GM18507 (cell line): Measurements from ENCODE around the gene PTPRM.

ENCODE experiments used
- DNase-seq: peaks from one replicate; pipeline ENCODE4 v3.0.0; 2011; ENCODE audit warnings: low read depth; ENCODE audit not compliant: insufficient read length; ENCODE audit errors: extremely low spot score
- FAIRE-seq: peaks from 2 replicates; lab custom pipeline; 2011; peaks lifted over from hg19 to GRCh38; lab: Jason Lieb, UNC

Gene PTPRM

DNA sequence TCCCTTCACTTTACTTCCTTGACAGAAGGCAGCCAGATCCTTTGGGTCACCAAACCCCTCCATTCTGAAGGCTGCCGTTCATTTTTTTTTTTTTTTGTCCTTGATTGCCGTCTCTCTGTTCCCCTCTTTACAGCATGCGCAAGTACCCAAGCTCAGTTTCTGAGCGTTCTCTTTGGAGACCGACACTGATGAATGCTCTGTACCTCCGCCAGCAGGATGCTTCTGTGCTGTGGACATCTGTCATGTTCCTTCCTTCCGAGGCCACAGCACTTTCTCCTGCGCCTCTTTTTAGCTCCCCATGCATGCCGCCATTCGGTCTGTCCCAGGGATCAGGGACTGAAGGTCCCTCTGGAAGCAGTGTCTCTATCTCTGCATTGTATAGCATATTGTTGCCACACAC is 763.5 kb downstream of the PTPRM start:
- FAIRE-seq = no peak
- no peak for DNase-seq

DNA sequence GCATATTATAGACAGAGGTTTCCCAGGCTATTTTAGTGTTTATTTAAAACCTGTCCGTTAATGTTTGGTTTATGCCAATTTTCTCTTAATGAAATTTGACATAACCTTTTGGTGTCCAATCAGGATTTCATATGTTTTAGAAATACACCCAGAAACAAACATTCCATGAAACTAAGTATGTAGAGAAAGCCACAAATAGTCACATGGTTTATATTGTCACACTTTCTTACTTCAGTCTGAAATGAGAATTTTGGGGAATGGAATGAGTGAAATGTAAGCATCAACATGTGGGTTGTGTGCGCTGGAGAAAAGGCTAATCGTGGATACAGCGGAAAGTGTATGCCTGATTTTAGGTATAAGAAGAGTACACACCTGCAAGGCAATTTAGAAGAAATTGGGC is 765.2 kb downstream of the PTPRM start:
- no peak for DNase-seq
- no peak for FAIRE-seq

DNA sequence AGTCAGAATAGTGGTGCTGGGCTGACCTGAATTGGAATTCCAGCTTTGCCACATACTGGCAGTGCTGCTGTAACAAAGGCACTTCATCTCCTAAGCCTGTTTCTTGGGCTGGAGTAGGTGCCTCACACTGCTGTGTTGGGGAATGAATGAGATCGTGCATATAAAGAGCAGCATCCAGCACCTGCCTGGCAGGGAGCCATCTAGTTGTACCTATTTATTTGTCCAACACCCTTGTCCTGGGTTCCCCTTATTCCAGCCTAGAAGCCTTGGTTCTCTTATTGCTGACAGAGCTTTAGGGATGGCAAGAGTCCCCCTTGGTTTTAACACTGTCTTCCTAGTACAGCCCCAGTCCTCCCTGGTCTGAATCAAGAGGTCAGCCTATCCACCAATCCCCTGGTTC is 766.8 kb downstream of the PTPRM start:
- DNase-seq (no peak), FAIRE-seq (no peak)

DNA sequence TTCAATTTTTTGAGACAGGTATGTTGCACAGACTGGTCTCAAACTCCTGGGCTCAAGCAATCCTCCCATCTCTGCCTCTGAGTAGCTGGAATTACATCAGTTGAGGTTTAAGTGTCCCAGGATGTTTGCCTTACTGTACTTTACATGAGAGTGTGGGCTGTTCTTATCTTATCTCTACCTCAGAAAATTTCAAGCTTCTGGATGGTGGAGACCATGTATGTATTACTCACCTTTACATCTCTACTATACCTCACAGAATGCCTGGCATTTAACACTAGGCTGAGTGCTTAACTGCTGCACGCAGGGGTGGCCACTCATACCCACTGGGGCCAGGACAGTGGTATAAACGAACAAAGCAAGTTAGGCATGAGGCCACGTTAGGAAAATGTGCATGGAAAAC is 770.1 kb downstream of the PTPRM start:
- FAIRE-seq = no peak
- DNase-seq = no peak

DNA sequence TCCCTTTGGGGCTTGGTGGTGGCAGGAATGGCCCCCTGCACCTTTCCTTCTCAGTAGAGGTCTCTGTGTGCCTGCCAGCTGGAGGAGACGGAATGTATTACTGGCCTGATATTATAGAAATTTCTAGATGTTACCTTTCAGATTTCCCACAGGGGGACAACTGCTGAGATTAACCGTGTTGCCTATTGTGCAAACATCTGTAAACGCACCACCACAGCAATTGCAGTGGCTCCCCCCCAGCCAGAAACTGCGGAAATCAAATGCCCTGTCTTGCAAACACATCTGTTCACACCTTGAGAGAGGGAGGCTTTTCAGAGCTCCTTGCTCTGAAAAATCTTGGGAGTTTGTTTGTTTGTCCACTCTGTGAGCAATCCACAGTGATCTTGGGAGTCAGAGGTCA is 772.1 kb downstream of the PTPRM start:
- FAIRE-seq = no peak
- DNase-seq = no peak

DNA sequence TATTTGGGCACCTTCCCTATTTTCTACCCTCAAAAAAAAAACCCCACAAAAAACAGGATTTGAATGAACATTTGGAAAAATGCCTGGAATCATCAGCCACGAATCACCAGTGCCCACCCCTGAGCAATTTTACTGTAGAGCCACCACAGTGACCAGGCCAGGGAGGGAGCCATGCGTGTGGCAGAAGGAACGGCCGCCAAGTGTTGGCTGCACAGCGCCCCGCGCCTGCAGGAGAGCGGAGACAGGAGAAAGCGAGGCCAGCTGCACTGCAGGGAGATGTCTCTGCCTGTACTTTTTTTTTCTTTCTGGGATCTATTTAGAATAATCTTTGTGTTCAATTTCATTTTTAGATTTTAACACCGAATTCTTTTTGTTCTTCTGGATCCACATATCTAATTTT is 772.8 kb downstream of the PTPRM start:
- DNase-seq = no peak
- FAIRE-seq = no peak

DNA sequence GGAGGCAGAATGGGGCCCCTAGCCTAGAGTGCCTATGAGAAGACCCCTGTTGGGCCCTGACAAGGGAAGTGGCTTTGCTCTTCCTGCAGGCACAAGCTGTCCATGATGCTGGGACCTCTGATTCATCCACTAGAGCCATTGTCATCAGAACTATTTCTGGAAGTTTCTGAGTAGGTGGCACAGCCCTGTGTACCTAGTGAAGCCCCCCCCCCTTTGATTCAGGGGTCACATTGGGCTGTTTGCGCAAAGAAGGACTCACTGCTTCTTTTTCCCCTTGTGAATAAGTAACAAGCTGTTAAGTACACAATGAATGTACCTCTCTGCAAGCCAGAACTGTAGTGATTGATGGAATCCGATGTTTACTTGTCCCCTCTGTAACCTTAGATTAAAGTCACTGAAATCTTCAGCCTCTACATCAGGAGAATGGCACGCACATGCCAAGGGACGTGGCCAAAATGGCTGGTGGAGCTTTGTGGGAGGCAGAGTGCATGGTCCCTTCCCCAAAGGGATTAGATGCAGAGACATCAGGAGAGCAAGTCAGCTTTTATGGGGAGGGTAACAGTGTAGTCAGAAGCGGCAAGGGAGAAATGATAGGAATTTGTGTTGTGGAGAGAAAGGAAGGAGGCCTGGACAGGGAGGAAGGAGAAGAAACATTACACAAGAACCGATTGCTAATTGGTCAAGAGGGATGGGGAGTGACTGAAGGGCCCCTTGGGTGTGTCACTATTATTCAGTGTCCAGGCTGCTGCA is 774.5 kb downstream of the PTPRM start:
- DNase-seq = no peak
- no peak for FAIRE-seq

DNA sequence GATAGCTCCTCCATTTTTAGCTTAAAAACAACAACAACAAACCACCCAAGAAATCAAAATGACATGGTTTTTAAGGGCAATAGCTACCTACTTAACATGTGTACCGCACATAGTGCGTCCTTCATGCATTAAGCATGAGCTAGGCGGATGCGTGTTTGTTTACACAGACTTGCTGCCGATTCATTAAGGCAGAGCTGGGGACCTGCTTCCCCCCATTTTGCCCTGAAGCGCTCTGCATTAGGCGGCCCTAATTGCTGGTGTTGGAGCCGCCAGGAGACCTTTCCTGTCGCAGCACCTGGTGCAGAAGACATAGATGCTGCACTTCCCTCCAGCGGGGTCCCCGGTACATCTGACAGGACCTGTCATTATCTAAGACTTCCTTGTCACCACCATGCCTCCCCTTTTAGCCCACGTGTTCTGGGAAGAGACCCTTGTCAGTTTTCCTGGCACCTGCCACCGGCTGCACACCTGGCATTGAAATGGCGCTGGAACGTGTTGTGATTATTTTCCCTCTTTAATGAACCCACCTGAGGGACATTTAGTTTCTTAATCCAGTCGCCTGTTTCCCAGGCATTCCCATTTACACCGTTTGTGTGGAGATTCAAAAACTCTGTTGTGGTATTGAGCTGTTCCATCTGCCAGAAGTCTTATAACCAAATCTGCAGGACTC is 781.1 kb downstream of the PTPRM start:
- FAIRE-seq = no peak
- no peak for DNase-seq

DNA sequence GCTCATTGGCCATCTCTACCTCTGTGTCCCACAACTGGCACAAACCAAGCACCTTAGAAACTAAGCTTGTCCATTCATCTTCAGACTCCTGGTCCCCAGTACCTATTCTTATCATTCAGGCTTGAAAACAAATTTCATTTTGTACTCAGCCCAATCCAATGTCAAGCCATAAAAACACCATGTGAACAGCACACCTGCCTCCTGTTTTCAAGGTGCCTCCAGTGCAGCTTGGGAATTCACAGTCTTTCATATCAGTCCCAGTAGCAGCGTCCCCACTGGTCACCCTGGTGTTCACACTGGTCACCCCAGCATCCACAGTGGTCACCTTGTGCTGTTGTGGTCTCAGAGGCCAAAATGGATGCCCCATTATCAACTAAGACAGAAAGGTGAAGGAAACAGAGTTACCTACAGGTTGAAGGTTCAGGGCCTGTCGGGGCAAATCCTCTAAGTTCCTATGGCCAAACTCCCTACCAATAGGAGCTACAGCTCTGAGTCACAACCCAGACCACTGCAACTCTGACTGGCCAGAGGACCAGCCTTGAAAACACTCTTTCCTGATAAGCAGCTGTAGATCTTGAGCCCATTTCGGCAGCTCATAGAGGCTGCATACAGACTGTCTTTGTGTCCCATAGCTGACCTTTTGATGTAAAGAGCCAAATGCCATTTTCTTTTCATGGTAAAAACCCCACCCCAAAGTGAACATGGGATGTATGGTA is 782.6 kb downstream of the PTPRM start:
- DNase-seq (no peak), FAIRE-seq (no peak)

DNA sequence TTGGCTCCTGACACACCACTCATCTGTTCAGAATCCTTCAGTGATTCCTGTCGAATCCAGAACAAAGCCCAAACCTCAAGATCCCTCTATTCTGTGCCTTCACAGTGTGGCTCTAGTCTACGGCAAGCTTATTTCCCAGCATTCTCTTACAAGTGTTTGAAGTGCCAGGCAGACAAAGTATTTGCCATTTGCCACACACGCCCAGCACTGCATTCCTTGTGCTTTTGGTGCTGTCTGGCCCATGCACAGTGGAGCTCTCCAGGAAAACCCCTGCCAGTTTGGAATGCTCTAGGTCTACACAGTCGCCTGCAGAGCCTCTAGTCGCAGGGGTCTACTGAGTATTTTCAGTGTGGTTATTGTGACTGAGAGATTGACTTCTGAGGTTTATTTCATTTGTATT is 783.5 kb downstream of the PTPRM start:
- FAIRE-seq = no peak

DNA sequence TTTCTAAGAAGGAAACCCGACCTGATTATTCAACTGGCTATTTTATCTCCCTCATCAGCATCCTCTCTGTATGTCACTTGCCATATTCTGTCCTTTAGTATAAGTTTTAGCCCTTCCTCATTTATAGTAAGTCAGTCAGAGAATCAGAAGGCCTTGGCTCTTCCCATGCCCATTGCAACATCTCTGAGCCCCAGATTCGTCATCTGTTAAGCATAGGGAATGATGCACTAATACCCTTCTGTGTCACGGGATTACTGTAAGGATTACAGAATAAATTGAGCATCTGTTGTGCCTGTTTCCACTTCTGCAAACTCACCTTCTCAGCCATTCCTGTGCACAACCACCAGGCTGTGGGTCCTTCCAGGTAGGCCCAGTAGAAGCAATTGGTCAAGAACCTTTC is 784.0 kb downstream of the PTPRM start:
- FAIRE-seq (no peak), DNase-seq (no peak)

More for the DNA sequence above, 783.5 kb downstream of the PTPRM start:
- DNase-seq = no peak

DNA sequence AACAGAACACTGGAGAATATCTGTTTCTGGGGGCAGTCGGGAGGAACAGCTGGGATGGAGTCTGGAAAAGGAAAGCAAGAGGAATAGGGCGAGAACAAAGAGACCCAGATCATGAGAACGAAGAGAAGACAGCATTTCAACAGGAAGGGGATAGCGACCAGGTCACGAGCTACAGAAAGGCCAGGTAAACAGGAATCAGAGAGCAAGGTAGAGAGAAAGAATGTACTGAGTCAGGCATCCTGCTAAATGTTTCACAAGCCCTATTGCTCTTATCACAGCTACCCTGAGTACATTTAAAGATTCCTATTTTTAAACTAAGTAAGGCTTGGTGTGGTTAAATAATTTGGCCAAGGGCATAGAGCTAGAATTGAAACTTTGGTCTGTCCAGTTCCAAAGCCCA is 787.2 kb downstream of the PTPRM start:
- DNase-seq (no peak), FAIRE-seq (no peak)

DNA sequence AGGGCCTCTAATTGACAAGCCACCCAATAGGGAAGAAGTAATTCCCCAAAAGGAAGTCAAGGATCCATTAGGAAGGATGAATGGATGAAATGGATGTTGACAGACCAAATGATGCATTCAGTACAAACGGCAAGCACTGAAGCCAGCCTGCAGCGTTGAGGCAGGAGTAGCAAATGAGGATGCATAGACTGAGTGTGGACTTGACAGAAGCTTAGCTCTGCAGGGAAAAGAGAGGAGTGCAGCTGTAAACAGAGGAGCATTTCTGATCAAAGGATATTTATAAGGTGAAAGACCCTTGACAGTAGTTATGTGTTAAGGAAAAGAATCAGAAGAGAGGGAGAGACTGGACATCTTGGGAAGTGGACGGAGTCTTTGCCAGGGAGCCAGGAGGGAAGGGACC is 788.9 kb downstream of the PTPRM start:
- no peak for FAIRE-seq
- DNase-seq = no peak

DNA sequence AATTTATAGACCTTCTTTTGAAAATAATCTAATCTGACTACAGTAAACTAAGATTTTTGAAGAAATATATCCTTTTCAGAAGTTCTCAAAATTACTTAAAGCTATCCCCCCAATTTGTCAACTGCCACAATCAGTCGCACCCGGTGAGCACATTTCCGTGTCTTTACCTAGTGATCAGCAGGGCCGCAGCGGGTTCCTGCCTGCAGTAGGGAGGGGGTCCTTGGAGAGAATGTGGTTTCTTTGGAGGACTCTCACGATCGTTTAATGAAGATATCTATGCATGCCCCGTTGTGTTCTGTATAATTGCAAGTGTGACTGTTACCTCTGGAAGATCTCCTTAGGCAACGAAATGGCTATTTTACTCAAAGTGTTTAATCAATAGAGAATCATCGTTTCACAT is 790.2 kb downstream of the PTPRM start:
- DNase-seq (no peak), FAIRE-seq (no peak)

DNA sequence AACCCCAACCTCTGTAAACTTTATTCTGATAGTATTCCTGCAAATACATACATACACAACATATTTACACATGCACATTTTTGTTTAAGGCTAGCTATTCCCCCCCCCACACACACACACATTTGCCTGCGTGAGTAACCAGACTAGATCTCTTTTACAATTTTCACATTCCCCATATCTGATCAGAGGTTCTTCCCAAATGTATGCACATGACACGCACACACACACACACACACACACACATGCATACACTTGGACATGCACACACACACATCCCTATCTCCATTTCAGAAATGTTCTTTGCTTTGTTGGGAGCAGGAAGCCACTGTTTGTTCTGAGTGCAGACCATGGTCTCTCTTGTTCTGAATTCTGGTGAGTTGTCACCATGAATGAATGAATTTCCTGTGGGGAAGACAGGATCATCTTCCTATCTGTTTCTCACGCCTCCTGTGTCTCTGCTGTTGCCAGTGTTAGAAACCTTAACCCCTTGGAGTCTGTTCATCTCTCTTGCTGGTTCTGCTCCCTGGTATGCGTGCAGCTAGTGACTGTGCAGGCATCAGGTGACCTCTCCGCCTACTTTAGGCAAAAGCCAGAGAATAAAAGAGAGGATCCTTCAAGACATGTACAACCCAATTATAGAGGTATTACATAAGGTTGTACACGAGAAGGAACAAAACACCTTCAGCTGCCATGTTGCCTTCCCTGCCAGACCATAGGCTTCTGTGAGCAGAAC is 791.1 kb downstream of the PTPRM start:
- FAIRE-seq = no peak
- DNase-seq = no peak

DNA sequence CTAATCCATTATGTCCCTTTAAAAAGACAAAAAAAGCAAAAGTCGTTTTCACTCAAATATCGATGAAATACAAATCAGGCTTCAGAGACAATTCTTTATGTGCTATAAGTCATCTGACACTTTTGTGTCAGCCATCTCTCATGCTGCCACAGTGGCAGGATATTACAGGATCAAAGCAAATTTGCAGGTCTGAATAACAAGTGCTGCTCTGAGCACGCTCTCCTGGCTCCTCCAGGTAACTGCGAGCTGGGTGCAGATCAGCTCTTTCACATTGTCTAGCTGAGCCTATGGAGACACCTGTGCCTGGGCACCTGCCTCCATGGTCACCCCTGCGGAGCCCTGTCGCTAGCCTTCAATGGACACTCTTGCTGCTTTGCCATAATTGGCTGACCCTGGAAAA is 792.0 kb downstream of the PTPRM start:
- FAIRE-seq = no peak
- DNase-seq = no peak

DNA sequence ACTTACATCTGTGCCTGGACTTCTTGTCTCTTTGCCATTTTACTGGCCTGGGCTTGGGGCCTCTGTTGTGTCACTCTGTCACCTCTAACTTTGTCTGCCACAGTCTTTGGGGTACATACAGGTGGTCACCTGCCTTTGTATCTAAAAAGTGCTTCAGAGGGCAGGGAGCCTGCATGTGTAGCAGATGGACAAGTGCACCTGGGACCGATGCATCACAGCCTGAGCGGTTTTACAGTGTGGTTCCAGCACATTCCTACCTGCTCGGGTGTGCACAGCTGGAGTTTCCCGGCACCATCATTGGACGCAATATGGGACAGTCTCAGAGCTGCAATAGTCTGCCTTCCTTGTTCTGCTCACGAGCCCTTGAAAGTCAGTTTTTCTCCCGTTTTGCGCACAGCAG is 792.4 kb downstream of the PTPRM start:
- no peak for DNase-seq
- no peak for FAIRE-seq

DNA sequence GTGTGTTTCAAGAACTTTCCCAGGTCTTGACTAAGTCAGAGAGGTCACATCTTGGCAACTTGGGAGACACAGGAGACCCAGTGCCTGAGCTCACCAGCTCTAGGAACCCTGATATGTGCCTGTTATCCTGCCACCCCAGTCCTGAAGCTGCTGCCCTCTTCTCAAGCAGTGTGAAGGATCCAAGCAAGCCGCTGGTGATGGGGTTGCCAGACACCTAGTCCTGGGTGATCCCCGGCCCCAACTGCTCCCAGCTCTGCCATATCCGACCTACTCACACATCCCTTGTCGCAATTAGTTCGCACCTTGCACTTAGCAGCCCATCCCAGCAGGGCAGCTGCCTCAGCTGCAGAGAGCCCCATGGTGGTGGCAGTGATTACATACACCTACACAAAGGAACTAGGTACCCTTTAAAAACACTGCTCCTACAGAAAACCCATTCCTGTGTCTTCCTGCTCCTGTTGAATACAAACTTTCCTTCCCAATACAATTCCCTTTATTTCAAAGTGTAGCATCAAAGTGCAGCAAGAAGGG is 794.9 kb downstream of the PTPRM start:
- FAIRE-seq (no peak), DNase-seq (no peak)

DNA sequence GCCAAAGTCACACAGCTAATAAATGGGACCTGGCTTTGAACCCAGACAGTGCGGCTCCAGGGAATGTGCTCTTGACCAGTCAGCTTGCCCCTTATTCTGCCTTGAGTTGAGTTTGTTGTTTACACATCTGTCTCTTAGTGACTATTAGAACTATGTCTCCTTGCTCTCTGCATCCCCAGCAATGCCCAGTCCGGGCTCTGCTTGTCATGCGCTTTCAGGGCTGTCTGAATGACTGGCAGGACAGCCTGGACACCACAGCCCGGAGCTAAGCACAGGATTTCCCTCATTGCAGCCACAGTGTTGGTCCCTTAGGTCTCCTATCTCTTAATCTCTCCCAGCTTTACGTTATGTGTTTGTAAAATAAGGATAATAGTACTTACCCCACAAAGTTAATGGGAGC is 795.7 kb downstream of the PTPRM start:
- FAIRE-seq = no peak
- no peak for DNase-seq

DNA sequence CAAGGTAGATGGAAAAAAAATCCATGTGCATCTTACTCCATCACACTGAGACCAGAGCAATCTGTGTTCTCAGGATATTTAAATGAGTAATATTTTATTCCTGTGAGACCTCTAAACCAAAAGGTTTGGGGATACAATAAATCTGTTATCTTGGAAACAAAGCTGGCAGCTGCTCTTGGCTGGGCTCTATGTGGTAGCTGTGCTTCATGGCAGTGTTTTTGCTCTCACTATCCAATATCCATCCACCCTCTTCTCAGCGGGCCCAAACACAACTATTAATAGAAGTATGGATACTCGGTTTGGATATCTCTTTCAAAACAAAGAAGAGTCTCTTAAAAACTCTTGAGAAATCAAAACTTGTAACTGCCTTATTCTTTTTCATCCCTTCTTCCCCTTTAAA is 797.3 kb downstream of the PTPRM start:
- FAIRE-seq = no peak
- no peak for DNase-seq
